Measurements from ENCODE around the gene PLPPR2. TPM values are rescaled to one million over a fixed set of nuclear protein-coding genes. Genes with fewer than 3 reads are reported as not detected.
"Not testable (repeated sequence)": the region's sequence is repeated elsewhere in the genome, so short reads cannot be mapped to it uniquely, and the experiment has no call there.

Gene PLPPR2
- total and polyA plus RNA-seq, 7 donors: 4.3 to 33.6 (median 20.8) TPM

- no peak for DNase-seq
- TF ChIP-seq CTCF (IDR thresholded peaks at IDR 0.05): no peak
- H3K27ac ChIP-seq: no peak overlapping the region
Measured at GRCh38 chr19:11325544-11325943, 29.7 kb upstream of the PLPPR2 start.

GRCh38 chr19:11330127-11330526, 25.1 kb upstream of the PLPPR2 start:
- intact Hi-C loops (cut with DNase I): no loop called here
- Histone ChIP-seq H3K4me1 (no peaks in the 10 kb centered on the region), H3K27ac (no peak overlapping the region), H3K9me3 (no peaks in the 10 kb centered on the region), H3K4me3 (no peak overlapping the region), H3K36me3 (ENCODE audit: insufficient read depth in 1 of 2, low read depth in 1 of 2) (peaks cover 2 to 81% of the 10 kb centered on the region in 2 donors), H3K27me3 (ENCODE audit: insufficient read depth in 3 of 3, low read length in 2 of 3) (no peaks in the 10 kb centered on the region)
- WGBS, 3 donors: 58 to 64% (median 60%) methylated on average over 4 of the region's 4 CpGs
- no peak for ATAC-seq
- DNase-seq: no peak
- no peak for TF ChIP-seq CTCF (IDR thresholded peaks at IDR 0.05)

More at GRCh38 chr19:11325544-11325943, 29.7 kb upstream of the PLPPR2 start:
- Histone ChIP-seq H3K4me3 (no peak overlapping the region), H3K27me3 (ENCODE audit: insufficient read depth in 3 of 3, low read length in 2 of 3) (peaks cover 0 to 2% (median 0%) of the 10 kb centered on the region in 3 donors), H3K9me3 (no peaks in the 10 kb centered on the region), H3K4me1 (no peaks in the 10 kb centered on the region), H3K36me3 (ENCODE audit: insufficient read depth in 1 of 2, low read depth in 1 of 2) (peaks cover 0 to 37% of the 10 kb centered on the region in 2 donors)
- WGBS, 3 donors: 91 to 99% (median 92%) methylated on average over 7 of the region's 7 CpGs
- no peak for ATAC-seq
- intact Hi-C loops (cut with DNase I): no loop called here

- peaks cover 4 to 89% of the 10 kb centered on the region in 2 donors for H3K36me3 ChIP-seq (ENCODE audit: insufficient read depth in 1 of 2, low read depth in 1 of 2)
- 76 to 86% (median 84%) methylated on average over 4 of the region's 4 CpGs for WGBS, 3 donors
- no peaks in the 10 kb centered on the region for H3K4me1 ChIP-seq
- ATAC-seq (no peak), DNase-seq (peak in 1 of 2 donors; percentile 4)
- H3K27me3 ChIP-seq (ENCODE audit: insufficient read depth in 3 of 3, low read length in 2 of 3): no peaks in the 10 kb centered on the region
- H3K4me3 ChIP-seq: no peak overlapping the region
- no peak for TF ChIP-seq CTCF (IDR thresholded peaks at IDR 0.05)
- no peak overlapping the region for H3K27ac ChIP-seq
- H3K9me3 ChIP-seq: no peaks in the 10 kb centered on the region
- intact Hi-C loops (cut with DNase I): no loop called here
Measured at GRCh38 chr19:11331502-11331901, 23.7 kb upstream of the PLPPR2 start.

GRCh38 chr19:11332822-11333221, 22.4 kb upstream of the PLPPR2 start:
- no peak overlapping the region for H3K27ac ChIP-seq
- 93 to 94% (median 94%) methylated on average over 5 of the region's 5 CpGs for WGBS, 3 donors
- intact Hi-C loops (cut with DNase I): no loop called here
- no peaks in the 10 kb centered on the region for H3K4me1 ChIP-seq
- ATAC-seq (no peak), DNase-seq (no peak)
- H3K36me3 ChIP-seq (ENCODE audit: insufficient read depth in 1 of 2, low read depth in 1 of 2): peaks cover 4 to 84% of the 10 kb centered on the region in 2 donors
- no peaks in the 10 kb centered on the region for H3K27me3 ChIP-seq (ENCODE audit: insufficient read depth in 3 of 3, low read length in 2 of 3)
- H3K4me3 ChIP-seq: no peak overlapping the region
- TF ChIP-seq CTCF (IDR thresholded peaks at IDR 0.05): no peak
- H3K9me3 ChIP-seq: no peaks in the 10 kb centered on the region

- DNase-seq; H3K9me3 ChIP-seq; ATAC-seq; H3K4me3 ChIP-seq; H3K27ac ChIP-seq; intact Hi-C loops (cut with DNase I); H3K4me1 ChIP-seq; H3K27me3 ChIP-seq (ENCODE audit: insufficient read depth in 3 of 3, low read length in 2 of 3): not testable (repeated sequence)
- WGBS, 3 donors: 82 to 86% (median 83%) methylated on average over 9 of the region's 9 CpGs
- H3K36me3 ChIP-seq (ENCODE audit: insufficient read depth in 1 of 2, low read depth in 1 of 2): peaks cover 4 to 77% of the 10 kb centered on the region in 2 donors
Measured at GRCh38 chr19:11333838-11334237, 21.4 kb upstream of the PLPPR2 start.

Measured in psoas muscle (tissue), 8 donors.